Fibroblast of skin of left quadriceps (primary cell): ENCODE data around the gene PPP4R2.

ENCODE experiments used
- DNase-seq, 2 experiments: peaks; one replicate each; pipeline ENCODE4 v3.0.0-alpha.2; 2013; ENCODE audit warnings: low read depth in 2 of 2

Gene PPP4R2, protein sequence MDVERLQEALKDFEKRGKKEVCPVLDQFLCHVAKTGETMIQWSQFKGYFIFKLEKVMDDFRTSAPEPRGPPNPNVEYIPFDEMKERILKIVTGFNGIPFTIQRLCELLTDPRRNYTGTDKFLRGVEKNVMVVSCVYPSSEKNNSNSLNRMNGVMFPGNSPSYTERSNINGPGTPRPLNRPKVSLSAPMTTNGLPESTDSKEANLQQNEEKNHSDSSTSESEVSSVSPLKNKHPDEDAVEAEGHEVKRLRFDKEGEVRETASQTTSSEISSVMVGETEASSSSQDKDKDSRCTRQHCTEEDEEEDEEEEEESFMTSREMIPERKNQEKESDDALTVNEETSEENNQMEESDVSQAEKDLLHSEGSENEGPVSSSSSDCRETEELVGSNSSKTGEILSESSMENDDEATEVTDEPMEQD

GRCh38 chr3:72996473-72997333 lies at the start of gene PPP4R2:
PPP4R2 (plus strand) TSS chr3:72996811; CDS start chr3:72997038, 227 bp downstream.
- DNase-seq, result peak; percentile 80 to 85

DNA sequence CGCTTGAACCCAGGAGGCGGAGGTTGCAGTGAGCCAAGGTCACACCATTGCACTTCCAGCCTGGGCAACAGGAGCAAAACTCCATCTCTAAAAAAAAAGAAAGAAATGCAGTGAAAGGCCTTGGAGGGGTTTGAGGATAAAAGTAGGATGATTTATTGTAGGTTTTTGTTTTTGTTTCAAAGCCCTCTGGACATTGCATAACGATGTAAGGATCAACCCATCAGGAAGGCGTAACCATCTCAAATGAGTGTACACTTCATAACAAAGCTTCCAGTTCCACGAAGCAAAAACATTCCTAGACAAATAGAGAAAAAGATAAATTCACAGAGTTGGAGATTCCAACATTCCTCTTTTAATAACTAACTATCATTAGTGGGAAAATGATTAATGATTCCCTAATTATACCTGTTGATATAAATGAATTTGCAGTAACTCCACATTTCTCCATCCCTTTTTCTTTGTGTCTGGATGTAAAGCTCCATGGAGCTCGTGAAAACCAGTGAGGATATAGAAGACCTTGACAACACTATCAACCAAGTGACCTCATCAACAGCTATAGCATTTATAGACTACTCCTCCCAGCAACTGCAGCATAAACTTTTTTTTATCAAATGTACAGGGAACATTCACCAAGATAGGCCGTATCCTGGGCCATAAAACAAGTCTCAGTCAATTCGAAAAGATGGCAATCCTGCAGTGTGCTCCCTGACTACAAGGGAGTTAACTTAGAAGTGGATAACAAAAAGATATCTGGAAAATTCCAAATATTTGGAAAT lies 48.7 kb upstream of the PPP4R2 start:
- DNase-seq, result no peak

- DNase-seq, result no peak
Measured at GRCh38 chr3:72949016-72949415, 47.6 kb upstream of the PPP4R2 start.

GRCh38 chr3:72950372-72950771 lies 46.2 kb upstream of the PPP4R2 start:
- DNase-seq, result no peak

DNA sequence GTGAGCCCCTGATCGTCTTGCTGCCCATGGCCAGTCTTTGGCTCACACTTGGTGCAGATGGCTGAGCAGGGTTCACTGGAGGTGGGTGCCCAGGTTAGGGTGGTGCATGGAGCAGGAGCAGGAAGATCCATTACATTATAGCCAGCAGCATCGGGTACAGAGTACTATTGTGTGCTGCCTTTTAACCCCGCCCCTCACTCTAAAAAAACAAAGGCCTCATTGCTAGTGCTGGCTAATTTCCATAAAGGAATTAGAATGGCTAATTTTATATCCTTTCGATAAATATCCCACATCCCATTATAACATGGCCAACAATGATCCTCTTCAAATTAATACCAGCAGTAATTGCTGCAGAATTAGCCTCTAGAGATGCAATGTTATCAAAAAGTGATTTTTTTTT lies 45.8 kb upstream of the PPP4R2 start:
- no peak for DNase-seq

DNA sequence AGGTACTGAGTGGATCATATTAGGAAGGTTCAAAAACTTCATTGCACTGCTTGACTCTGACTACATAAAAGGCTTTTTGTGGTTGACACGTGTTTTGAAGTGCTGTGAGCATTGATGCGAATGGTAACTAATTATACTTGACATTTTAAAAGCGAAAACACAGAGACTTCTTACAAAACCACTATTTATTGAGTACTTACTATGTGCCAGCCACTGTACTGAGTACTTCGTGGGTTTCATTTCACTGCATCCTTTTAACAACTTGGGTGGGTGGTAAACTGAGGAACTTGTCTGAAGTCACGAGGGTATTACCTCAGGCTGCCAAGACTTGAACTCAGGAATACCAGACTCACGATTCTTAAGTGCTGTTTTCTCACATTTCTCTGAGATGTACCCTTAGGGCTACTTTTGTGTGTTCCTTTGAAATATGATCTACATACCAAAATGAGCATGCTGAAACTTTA lies 45.3 kb upstream of the PPP4R2 start:
- DNase-seq, result no peak

GRCh38 chr3:72953325-72953956 lies 43.2 kb upstream of the PPP4R2 start:
- DNase-seq, result no peak

- no peak for DNase-seq
Measured at GRCh38 chr3:72957297-72957696, 39.3 kb upstream of the PPP4R2 start.

DNA sequence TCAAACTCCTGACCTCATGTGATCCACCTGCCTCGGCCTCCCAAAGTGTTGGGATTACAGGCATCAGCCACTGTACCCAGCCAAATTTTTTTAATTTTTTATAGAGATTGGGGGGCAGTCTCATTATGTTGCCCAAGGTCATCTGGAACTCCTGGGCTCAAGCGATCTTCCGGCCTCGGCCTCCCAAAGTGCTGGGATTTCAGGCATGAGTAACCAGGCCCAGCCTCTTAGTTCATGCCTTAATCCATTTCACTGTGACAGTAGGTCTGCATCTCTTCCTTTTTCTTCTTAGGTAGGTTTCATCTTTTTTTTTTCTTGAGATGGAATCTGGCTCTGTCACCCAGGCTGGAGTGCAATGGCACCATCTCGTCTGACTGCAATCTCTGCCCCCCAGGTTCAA lies 37.3 kb upstream of the PPP4R2 start:
- DNase-seq, result no peak

DNA sequence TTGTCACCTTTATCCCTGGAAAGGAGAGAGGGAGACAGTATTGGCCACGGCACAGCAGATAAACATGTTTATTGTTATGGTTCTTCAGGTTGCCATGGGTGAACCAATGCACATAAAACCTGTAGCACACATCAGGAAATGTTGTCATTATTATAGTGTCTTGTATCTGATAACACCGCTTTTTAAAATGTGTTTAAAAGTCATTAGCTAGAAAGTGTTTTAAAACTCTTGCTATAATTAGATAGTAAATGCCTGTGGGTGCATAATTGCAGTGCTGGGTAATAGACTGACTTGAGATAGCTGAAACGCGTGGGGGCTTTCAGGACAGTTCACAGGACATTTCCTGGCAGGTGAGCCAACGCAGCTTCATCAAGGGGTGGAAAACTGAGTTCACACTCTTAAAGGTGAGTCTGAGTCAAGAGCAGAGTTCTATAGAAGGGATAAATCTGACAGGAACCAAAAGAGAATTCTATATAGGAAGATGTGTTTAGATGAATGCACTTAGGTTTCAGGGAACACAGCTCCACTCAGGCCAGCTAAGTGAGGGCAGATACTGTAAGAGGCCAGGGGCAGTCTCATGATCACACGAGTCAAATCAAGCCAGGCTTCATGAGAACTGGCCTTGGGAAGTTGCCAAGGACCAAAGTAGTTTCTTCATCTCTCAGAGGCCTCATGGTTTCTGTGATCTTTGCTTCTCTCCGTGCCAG lies 35.6 kb upstream of the PPP4R2 start:
- no peak for DNase-seq

DNA sequence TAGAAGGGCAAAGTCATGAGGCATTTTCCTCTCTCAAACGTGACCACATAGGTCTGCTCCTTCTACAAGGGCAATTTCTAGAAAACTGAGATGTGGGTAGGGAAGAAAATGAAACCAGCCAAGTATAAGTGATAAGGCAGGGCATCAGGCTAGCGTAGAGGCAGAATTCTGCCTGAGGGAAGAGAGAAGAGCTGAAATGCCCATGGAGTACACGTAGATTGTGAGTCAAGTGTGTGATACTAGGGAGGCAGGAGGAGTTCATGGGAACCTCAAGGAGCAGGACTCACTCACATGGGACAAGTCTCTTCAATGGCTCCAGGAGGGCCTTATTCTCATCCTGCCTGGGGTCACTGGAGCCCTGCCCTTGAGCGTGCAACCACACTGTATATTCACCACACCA lies 34.9 kb upstream of the PPP4R2 start:
- no peak for DNase-seq

- no peak for DNase-seq
Measured at GRCh38 chr3:72962317-72962716, 34.3 kb upstream of the PPP4R2 start.

- no peak for DNase-seq
Measured at GRCh38 chr3:72964633-72965032, 32.0 kb upstream of the PPP4R2 start.

GRCh38 chr3:72968266-72968664 lies 28.3 kb upstream of the PPP4R2 start:
- no peak for DNase-seq

DNA sequence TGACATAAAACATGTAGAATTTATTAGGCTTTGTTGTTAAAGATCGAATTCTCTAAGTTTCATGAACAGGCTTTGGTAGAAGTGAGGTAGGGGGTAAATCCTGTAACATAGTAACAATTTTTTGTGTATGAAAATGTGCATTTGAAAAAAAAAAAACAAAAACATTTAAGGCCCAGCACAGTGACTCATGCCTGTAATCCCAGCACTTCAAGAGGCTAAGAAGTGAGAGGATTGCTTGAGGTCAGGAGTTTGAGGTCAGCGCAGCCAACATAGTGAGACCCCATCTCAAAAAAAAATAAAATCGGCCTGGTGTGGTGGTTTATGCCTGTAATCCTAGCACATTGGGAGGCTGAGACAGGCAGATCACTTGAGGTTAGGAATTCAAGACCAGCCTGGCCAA lies 26.8 kb upstream of the PPP4R2 start:
- DNase-seq, result no peak

DNA sequence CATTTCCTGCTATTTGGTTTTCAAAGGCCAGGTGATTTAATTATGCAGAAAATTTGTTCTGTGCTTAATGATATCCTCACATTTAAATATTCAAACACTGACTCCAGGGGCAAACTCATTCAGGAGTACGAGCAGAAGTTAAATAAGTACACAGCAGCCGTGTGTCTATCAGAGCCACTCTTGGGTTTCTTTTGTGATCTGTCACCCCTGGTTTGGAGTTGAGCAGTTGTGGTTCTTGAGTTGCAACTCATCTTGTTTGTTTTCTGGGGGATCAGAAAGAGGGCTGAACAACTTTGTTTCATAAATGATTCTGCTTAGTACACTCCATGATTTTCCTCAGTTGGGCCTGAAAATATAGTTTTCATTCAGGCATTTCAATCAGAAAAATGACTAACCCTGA lies 25.7 kb upstream of the PPP4R2 start:
- no peak for DNase-seq

DNA sequence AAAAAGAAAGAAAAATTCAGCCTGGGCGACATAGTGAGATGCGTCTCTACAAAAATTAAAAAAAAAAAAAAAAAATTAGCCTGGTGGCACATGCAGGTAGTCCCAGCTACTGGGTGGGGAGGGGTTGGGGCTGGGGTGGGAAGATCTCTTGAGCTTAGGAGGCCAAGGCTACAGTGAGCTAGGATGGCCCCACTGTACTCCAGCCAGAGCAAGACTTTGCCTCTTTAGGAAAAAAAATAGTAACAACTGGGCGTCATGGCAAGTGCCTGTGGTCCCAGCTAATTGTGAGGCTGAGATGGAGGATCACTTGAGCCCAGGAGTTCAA lies 23.9 kb upstream of the PPP4R2 start:
- no peak for DNase-seq

GRCh38 chr3:72973031-72973723 lies 23.4 kb upstream of the PPP4R2 start:
- no peak for DNase-seq

- no peak for DNase-seq
Measured at GRCh38 chr3:72973786-72974185, 22.8 kb upstream of the PPP4R2 start.

DNA sequence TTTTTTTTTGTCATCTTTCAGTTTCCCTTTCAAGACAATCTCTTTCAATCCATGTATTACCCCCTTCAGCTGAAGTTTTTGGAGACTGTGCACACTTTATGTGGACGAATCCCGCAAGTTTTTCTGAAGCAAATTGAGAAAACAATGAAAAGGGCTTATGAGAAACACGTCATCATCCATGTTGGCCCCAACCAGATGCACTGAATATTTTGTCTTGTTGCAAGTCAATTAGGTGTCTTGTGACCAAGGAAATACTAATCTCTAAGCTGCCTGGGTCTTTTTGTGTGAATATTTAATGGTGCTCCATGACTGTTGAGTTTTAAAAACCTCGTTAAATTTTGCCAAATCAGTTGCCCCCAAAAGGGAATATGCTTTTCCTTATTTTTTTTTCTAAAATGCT lies 21.7 kb upstream of the PPP4R2 start:
- no peak for DNase-seq
